CD8-positive, alpha-beta memory T cell (primary cell): ENCODE data around the gene COX14. TPM values are rescaled to one million over a fixed set of nuclear protein-coding genes. Genes with fewer than 3 reads are reported as not detected.

Experiments
- CTCF ChIA-PET: fragments of 350-600 bp; sonication (Branson Sonifier 250); formaldehyde crosslinking; loops from one replicate; lab custom pipeline; 2021; ENCODE audit warnings: antibody characterized with exemption; lab: Charles Lee
- POLR2A ChIA-PET: fragments of 350-600 bp; sonication (Branson Sonifier 250); formaldehyde crosslinking; loops from one replicate; lab custom pipeline; 2021; ENCODE audit warnings: antibody characterized with exemption; lab: Charles Lee
- DNase-seq, 5 donors: peaks; one replicate each; pipeline versions ENCODE4 v3.0.0 to v3.0.0-alpha.2; 2020 to 2022; ENCODE audit warnings: mixed read lengths in 1 of 5
- H3K27ac ChIP-seq: one replicate; pipeline ENCODE4 v1.7.0; 2013; ENCODE audit warnings: low read depth, mild to moderate bottlenecking, low read length, moderate library complexity
- H3K27me3 ChIP-seq: 2 replicates; pipeline ENCODE4 v1.7.0; 2013; ENCODE audit warnings: low read length, mild to moderate bottlenecking; ENCODE audit not compliant: insufficient read depth, poor library complexity, severe bottlenecking
- H3K36me3 ChIP-seq: 2 replicates; pipeline ENCODE4 v1.7.0; 2013; ENCODE audit warnings: mild to moderate bottlenecking, low read length, moderate library complexity; ENCODE audit not compliant: insufficient read depth
- H3K4me1 ChIP-seq: 2 replicates; pipeline ENCODE4 v1.7.0; 2013; ENCODE audit warnings: mild to moderate bottlenecking, low read length, moderate library complexity; ENCODE audit not compliant: insufficient read depth
- H3K4me3 ChIP-seq: 2 replicates; pipeline ENCODE4 v1.7.0; 2013; ENCODE audit warnings: mild to moderate bottlenecking, low read length
- H3K9me3 ChIP-seq: 2 replicates; pipeline ENCODE4 v1.7.0; 2013; ENCODE audit warnings: mild to moderate bottlenecking, low read length
- H3K27ac Mint-ChIP-seq, 8 donors: one replicate each; pipeline ENCODE4 v1.8.0; 2020 to 2021; ENCODE audit warnings: mixed read lengths in 8 of 8, mild to moderate bottlenecking in 6 of 8, inconsistent platforms in 3 of 8, moderate library complexity in 3 of 8
- H3K27me3 Mint-ChIP-seq, 2 donors: one replicate each; pipeline ENCODE4 v1.8.0; 2020 to 2021; ENCODE audit warnings: mixed read lengths in 2 of 2, mild to moderate bottlenecking in 1 of 2, moderate library complexity in 1 of 2
- H3K36me3 Mint-ChIP-seq, 3 donors: one replicate each; pipeline ENCODE4 v1.8.0; 2020 to 2021; ENCODE audit warnings: mixed read lengths in 3 of 3, inconsistent platforms in 1 of 3, mild to moderate bottlenecking in 1 of 3
- H3K4me1 Mint-ChIP-seq, 3 donors: one replicate each; pipeline ENCODE4 v1.8.0; 2020 to 2021; ENCODE audit warnings: mixed read lengths in 3 of 3, inconsistent platforms in 1 of 3, mild to moderate bottlenecking in 1 of 3
- H3K4me3 Mint-ChIP-seq, 7 donors: one replicate each; pipeline ENCODE4 v1.8.0; 2020 to 2021; ENCODE audit warnings: mixed read lengths in 7 of 7, mild to moderate bottlenecking in 6 of 7, moderate library complexity in 4 of 7, inconsistent platforms in 2 of 7
- H3K9me3 Mint-ChIP-seq, 5 donors: one replicate each; pipeline ENCODE4 v1.8.0; 2020 to 2022; ENCODE audit warnings: mixed read lengths in 5 of 5, mild to moderate bottlenecking in 3 of 5, moderate library complexity in 2 of 5, inconsistent platforms in 1 of 5
- polyA plus RNA-seq: library from polyadenylated mRNA; unstranded; fragments of 300-500 nt; fragmentation: Illumina TruSeq; gene quantifications from one replicate; pipeline ENCODE4 v1.2.3, GENCODE V29; 2021
- total RNA-seq, 2 experiments: library from RNA; stranded (reverse); gene quantifications; one replicate each; pipeline ENCODE4 v1.2.3, GENCODE V29; 2021

The COX14 gene
- total and polyA plus RNA-seq, 3 experiments from 2014 or later = 58.7 to 250 (median 59.2) TPM

DNA sequence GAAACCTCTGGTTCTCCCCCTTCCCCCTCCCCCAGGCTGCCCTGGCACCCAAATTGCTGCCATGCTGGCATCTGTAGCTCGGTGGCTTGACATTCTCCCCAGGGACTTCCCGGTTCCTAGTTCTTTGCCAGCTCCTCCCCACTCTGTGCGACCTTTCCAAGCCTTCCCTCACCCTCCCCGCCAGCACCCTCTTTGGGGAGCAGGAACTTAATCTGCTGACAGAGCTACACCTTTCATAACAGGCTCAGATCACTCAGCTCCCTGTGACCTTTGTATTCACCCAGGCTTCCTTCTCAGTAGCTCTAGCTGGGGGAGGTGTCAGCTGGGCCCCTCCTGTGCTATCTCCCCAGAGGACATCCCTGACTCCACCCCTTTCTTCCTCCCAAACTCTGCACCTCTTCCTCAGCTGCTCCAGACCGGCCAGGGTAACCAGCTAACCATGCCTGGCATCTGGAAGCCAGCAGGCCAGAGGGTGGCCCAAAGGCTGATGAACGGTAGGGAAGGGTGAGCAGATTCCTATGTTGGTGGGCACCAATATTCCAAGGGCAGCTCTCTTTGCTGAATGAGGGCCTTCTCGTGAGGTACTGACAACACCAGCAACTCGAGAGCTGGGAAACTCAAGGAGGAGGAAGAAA is 1.8 kb upstream of the COX14 start:
- peak overlapping the region in 4 of 8 donors; percentile 56 to 75 (median 58) for H3K27ac Mint-ChIP-seq
- H3K4me3 Mint-ChIP-seq = peak overlapping the region in 2 of 7 donors; percentile 27 to 48

DNA sequence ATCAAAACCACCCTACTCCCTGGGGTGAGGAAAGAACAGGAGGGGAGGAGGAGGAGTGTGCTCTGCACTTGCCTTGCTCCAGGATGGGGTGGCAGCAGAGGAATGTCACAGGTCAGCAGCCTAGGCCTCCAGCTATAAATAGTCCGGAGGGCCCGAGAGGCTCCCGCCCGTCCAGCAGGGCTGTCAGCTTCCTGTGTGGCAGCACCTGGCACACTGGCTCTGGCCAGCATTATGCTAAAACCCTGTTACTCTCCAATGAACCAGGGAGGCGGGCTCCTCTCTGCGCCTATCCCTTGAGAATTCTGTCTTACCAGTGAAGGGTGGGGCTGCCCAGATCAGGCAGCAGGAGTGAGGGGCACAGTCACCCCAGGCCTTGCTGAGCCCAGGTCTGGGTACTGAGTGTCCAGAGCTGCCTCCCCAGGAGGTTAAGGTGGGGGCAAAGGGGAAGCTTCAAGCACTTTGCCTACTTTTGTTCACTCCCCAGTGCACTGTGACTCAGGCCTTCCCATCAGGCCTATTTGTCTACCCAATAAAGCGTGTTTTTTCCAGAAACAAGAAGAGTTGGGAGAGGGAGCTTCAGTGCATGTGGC is 1.2 kb upstream of the COX14 start:
- peak overlapping the region; percentile 66 for H3K4me3 ChIP-seq
- H3K9me3 ChIP-seq = no peaks in the 10 kb centered on the region
- peak overlapping the region; percentile 94 to 99 (median 97) for H3K4me3 Mint-ChIP-seq
- H3K4me1 ChIP-seq = peaks cover 19% of the 10 kb centered on the region
- H3K27ac Mint-ChIP-seq = peak overlapping the region; percentile 78 to 99 (median 96)
- H3K36me3 ChIP-seq = no peaks in the 10 kb centered on the region
- peaks cover 22 to 38% (median 31%) of the 10 kb centered on the region in 3 donors for H3K4me1 Mint-ChIP-seq
- no peak overlapping the region for H3K27ac ChIP-seq
- no peak for DNase-seq
- H3K36me3 Mint-ChIP-seq = peaks cover 0 to 23% (median 3%) of the 10 kb centered on the region in 3 donors
- POLR2A ChIA-PET = interaction anchor here (0.7 to 3.1 kb wide), 6 partner anchors 8 to 654 kb away, joined by 3 to 50 read pairs (median 8); partner anchors contain the start of genes ATF1, CERS5 and SMARCD1
- H3K27me3 ChIP-seq = no peaks in the 10 kb centered on the region
- H3K27me3 Mint-ChIP-seq = no peaks in the 10 kb centered on the region
- H3K9me3 Mint-ChIP-seq = no peaks in the 10 kb centered on the region
- CTCF ChIA-PET = interaction anchor here (1.1 to 7.0 kb wide), 22 partner anchors 8 to 166 kb away, joined by 3 to 118 read pairs (median 11); partner anchors contain the start of genes CERS5, GPD1 and SMARCD1

More for the DNA sequence above, 1.8 kb upstream of the COX14 start:
- Histone ChIP-seq H3K36me3 (no peaks in the 10 kb centered on the region), H3K4me3 (no peak overlapping the region), H3K4me1 (peaks cover 15% of the 10 kb centered on the region), H3K27me3 (no peaks in the 10 kb centered on the region), H3K9me3 (no peaks in the 10 kb centered on the region), H3K27ac (peak overlapping the region; percentile 59)
- H3K9me3 Mint-ChIP-seq = no peaks in the 10 kb centered on the region
- POLR2A ChIA-PET = interaction anchor here (1.5 to 3.1 kb wide), 2 partner anchors 12 to 57 kb away, joined by 6 to 50 read pairs; partner anchors contain the start of gene CERS5
- H3K4me1 Mint-ChIP-seq = peaks cover 17 to 32% (median 26%) of the 10 kb centered on the region in 3 donors
- CTCF ChIA-PET = interaction anchor here (1.1 to 7.0 kb wide), 18 partner anchors 9 to 84 kb away, joined by 3 to 118 read pairs (median 16); partner anchors contain the start of genes CERS5, GPD1 and SMARCD1
- H3K27me3 Mint-ChIP-seq = no peaks in the 10 kb centered on the region
- peaks cover 0 to 17% (median 2%) of the 10 kb centered on the region in 3 donors for H3K36me3 Mint-ChIP-seq
- no peak for DNase-seq

GRCh38 chr12:50111395-50111692 is 692 bp upstream of the COX14 start:
- H3K9me3 ChIP-seq = no peaks in the 10 kb centered on the region
- POLR2A ChIA-PET = interaction anchor here (0.6 to 3.1 kb wide), 15 partner anchors 9 to 971 kb away, joined by 3 to 50 read pairs (median 4); partner anchors contain the start of genes ATF1, CERS5, SMARCD1 and SPATS2
- peak overlapping the region; percentile 66 for H3K4me3 ChIP-seq
- peaks cover 25 to 43% (median 36%) of the 10 kb centered on the region in 3 donors for H3K4me1 Mint-ChIP-seq
- no peaks in the 10 kb centered on the region for H3K27me3 Mint-ChIP-seq
- H3K27ac ChIP-seq = no peak overlapping the region
- H3K9me3 Mint-ChIP-seq = no peaks in the 10 kb centered on the region
- peaks cover 0 to 28% (median 4%) of the 10 kb centered on the region in 3 donors for H3K36me3 Mint-ChIP-seq
- H3K27ac Mint-ChIP-seq = peak overlapping the region; percentile 78 to 99 (median 96)
- peaks cover 3% of the 10 kb centered on the region for H3K36me3 ChIP-seq
- DNase-seq = no peak
- CTCF ChIA-PET = interaction anchor here (0.7 to 7.0 kb wide), 29 partner anchors 8 to 173 kb away, joined by 3 to 118 read pairs (median 7); partner anchors contain the start of genes CERS5, GPD1, LIMA1 and SMARCD1
- H3K4me1 ChIP-seq = peaks cover 24% of the 10 kb centered on the region
- H3K4me3 Mint-ChIP-seq = peak overlapping the region; percentile 94 to 99 (median 97)
- H3K27me3 ChIP-seq = no peaks in the 10 kb centered on the region

DNA sequence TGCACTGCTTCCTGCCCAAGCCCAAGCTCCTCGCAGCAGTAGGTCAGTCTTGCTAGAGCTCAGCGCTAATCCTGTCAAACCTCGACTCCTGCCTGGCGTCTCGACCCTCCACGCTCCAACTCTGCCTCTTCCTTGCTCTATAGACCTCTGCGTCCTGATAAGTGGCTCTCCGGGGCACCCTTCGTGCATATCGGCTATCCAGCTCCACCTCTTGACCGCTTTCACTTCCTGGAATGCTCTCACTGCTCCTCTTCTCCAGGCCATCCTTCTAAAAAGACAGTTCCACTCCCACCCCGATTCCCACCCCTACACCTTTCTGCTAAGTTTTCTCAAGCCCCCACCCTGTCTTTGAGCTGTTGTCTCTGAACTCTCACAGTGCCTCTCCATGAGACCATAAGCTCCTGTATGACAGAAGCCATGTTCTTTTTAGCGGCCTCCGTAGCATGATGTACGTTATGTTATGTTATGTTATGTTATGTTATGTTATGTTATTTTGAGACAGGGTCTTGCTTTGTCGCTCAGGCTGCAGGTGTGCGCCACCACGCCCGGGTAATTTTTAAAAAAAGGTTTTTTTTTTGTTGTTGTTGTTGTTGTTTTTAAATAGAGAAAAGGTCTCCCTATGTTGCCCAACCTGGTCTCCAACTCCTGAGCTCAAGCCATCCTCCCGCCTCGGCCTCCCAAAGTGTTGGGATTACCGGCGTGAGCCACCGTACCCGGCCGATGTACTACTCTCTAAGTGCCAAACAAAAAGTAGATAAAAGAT is 601 bp downstream of the COX14 start:
- Mint-ChIP-seq H3K9me3 (no peaks in the 10 kb centered on the region), H3K4me1 (peaks cover 36 to 55% (median 47%) of the 10 kb centered on the region in 3 donors), H3K36me3 (peaks cover 0 to 38% (median 4%) of the 10 kb centered on the region in 3 donors), H3K4me3 (peak overlapping the region; percentile 94 to 99 (median 97)), H3K27me3 (no peaks in the 10 kb centered on the region), H3K27ac (peak overlapping the region; percentile 96 to 100 (median 97))
- peaks cover 8% of the 10 kb centered on the region for H3K36me3 ChIP-seq
- H3K27ac ChIP-seq = peak overlapping the region; percentile 98
- peaks cover 36% of the 10 kb centered on the region for H3K4me1 ChIP-seq
- H3K9me3 ChIP-seq = no peaks in the 10 kb centered on the region
- ChIA-PET POLR2A (interaction anchor here (0.6 to 3.1 kb wide), 17 partner anchors 10 to 970 kb away, joined by 3 to 50 read pairs (median 4); partner anchors contain the start of genes ATF1, CERS5, SMARCD1 and TMBIM6), CTCF (interaction anchor here (0.9 to 7.0 kb wide), 21 partner anchors 8 to 170 kb away, joined by 3 to 118 read pairs (median 10); partner anchors contain the start of genes CERS5, GPD1 and SMARCD1)
- H3K4me3 ChIP-seq = peak overlapping the region; percentile 91
- peak in 1 of 5 donors; percentile 8 for DNase-seq
- no peaks in the 10 kb centered on the region for H3K27me3 ChIP-seq

GRCh38 chr12:50117057-50117622 is 5.1 kb downstream of the COX14 start:
- peaks cover 31% of the 10 kb centered on the region for H3K4me1 ChIP-seq
- peaks cover 0 to 71% (median 10%) of the 10 kb centered on the region in 3 donors for H3K36me3 Mint-ChIP-seq
- POLR2A ChIA-PET = interaction anchor here (0.6 kb wide), 1 partner anchor 50 kb away, joined by 3 read pairs; the partner anchor contains the start of gene CERS5

DNA sequence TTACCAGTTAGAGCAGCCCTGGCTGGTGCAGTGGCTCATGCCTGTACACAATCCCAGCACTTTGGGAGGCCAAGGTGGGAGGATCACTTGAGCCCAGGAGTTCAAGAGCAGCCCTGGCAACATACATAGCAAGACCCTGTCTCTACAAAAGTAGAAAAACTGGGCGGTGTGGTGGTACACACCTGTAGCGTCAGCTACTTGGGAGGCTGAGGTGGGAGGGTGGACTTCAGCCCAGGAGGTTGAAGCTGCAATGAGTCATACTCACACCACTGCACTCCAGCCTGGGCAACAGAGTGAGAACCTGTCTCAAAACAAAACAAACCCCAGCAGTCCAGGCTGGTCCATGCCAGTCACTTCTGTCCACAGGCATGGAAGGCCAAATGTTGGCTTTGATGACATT is 7.4 kb downstream of the COX14 start:
- Mint-ChIP-seq H3K9me3 (no peaks in the 10 kb centered on the region), H3K4me1 (peaks cover 38 to 78% (median 47%) of the 10 kb centered on the region in 3 donors), H3K36me3 (peaks cover 0 to 78% (median 15%) of the 10 kb centered on the region in 3 donors), H3K27ac (peak overlapping the region in 2 of 8 donors; percentile 7 to 47), H3K4me3 (no peak overlapping the region), H3K27me3 (no peaks in the 10 kb centered on the region)
- Histone ChIP-seq H3K27me3 (no peaks in the 10 kb centered on the region), H3K9me3 (no peaks in the 10 kb centered on the region), H3K36me3 (peaks cover 46% of the 10 kb centered on the region), H3K4me3 (no peak overlapping the region), H3K27ac (no peak overlapping the region), H3K4me1 (peaks cover 23% of the 10 kb centered on the region)
- ChIA-PET CTCF (interaction anchor here (1.3 kb wide), 2 partner anchors 8 to 56 kb away, joined by 4 to 6 read pairs; partner anchors contain the start of gene COX14), POLR2A (no interaction called here)
- no peak for DNase-seq

More at GRCh38 chr12:50117057-50117622, 5.1 kb downstream of the COX14 start:
- no peaks in the 10 kb centered on the region for H3K9me3 Mint-ChIP-seq
- peaks cover 43 to 80% (median 45%) of the 10 kb centered on the region in 3 donors for H3K4me1 Mint-ChIP-seq
- Histone ChIP-seq H3K27me3 (no peaks in the 10 kb centered on the region), H3K4me3 (no peak overlapping the region), H3K9me3 (no peaks in the 10 kb centered on the region), H3K27ac (no peak overlapping the region), H3K36me3 (peaks cover 33% of the 10 kb centered on the region)
- H3K4me3 Mint-ChIP-seq = peak overlapping the region; percentile 12 to 65 (median 41)
- peak overlapping the region in 4 of 8 donors; percentile 22 to 82 (median 40) for H3K27ac Mint-ChIP-seq
- no peak for DNase-seq
- H3K27me3 Mint-ChIP-seq = no peaks in the 10 kb centered on the region
- CTCF ChIA-PET = interaction anchor here (0.9 to 1.5 kb wide), 3 partner anchors 9 to 102 kb away, joined by 3 to 4 read pairs (median 3); partner anchors contain the start of gene CERS5

- DNase-seq = no peak
- POLR2A ChIA-PET = no interaction called here
- CTCF ChIA-PET = interaction anchor here (0.8 to 1.0 kb wide), 2 partner anchors 8 to 12 kb away, joined by 3 to 4 read pairs; partner anchors contain the start of gene COX14
- Mint-ChIP-seq H3K9me3 (no peaks in the 10 kb centered on the region), H3K4me3 (no peak overlapping the region), H3K36me3 (peaks cover 0 to 83% (median 14%) of the 10 kb centered on the region in 3 donors), H3K4me1 (peaks cover 43 to 81% (median 51%) of the 10 kb centered on the region in 3 donors), H3K27me3 (no peaks in the 10 kb centered on the region), H3K27ac (peak overlapping the region in 2 of 8 donors; percentile 52 to 94)
- H3K36me3 ChIP-seq = peaks cover 49% of the 10 kb centered on the region
- H3K4me1 ChIP-seq = peaks cover 27% of the 10 kb centered on the region
- no peak overlapping the region for H3K27ac ChIP-seq
- H3K27me3 ChIP-seq = no peaks in the 10 kb centered on the region
- H3K9me3 ChIP-seq = no peaks in the 10 kb centered on the region
- no peak overlapping the region for H3K4me3 ChIP-seq
Measured at GRCh38 chr12:50120521-50120920, 8.5 kb downstream of the COX14 start.
